ENCODE data around the gene RHOA. TPM values are rescaled to one million over a fixed set of nuclear protein-coding genes. Genes with fewer than 3 reads are reported as not detected.

RHOA gene
- total and polyA plus RNA-seq, 4 donors: 269 to 567 (median 432) TPM

DNA sequence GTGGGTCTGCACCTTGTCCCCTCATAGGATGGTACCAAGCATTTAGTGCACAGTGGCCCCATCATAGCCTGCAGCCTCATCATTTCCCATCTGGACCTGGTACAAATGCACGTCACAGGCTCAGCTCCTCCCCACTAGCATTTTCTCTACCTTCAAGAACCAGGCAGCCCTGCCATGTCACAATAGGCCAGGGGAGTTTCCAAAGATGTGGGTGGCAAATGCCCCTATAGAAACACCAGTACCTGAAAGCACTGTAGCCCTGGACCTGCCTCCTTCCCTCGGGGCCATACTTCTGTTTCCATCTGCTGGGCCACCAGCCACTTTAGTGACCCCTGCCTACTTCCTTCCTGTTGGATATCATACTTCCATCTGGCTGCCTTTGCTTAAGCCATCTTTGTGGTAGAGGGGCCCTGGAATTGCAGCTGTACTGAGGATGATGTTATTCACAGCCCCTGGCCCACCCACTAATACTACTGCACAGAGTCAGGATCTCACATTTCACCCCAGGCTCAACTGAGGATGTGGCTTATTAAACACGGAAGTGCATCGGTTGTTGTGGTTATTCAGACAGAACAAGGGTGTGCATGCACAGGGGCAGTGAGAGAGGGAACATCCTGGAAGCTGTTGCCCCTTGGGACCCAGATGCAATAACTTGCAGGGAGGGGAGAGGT, 4.3 kb upstream of the RHOA start:
- Histone ChIP-seq H3K27me3 (ENCODE audit: control insufficient read depth in 3 of 3, insufficient read depth in 3 of 3, low read length in 2 of 3) (no peaks in the 10 kb centered on the region), H3K36me3 (ENCODE audit: control insufficient read depth in 4 of 4, insufficient read depth in 4 of 4, low read length in 4 of 4) (peaks cover 0 to 18% (median 9%) of the 10 kb centered on the region in 4 donors), H3K9me3 (ENCODE audit: control insufficient read depth in 4 of 4, insufficient read depth in 3 of 4, low read length in 3 of 4) (no peaks in the 10 kb centered on the region), H3K4me3 (no peak overlapping the region), H3K9ac (ENCODE audit: insufficient read depth in 1 of 2, low read length in 2 of 2) (no peak overlapping the region), H3K4me1 (ENCODE audit: control insufficient read depth in 5 of 5, insufficient read depth in 5 of 5, low read length in 5 of 5) (peaks cover 7 to 21% (median 13%) of the 10 kb centered on the region in 5 donors), H3K27ac (ENCODE audit: low read depth in 1 of 2, low read length in 1 of 2) (peak overlapping the region in 1 of 2 donors; percentile 57)
- DNase-seq: peak in 2 of 3 donors; percentile 22 to 38
- no peak for ATAC-seq (ENCODE audit: insufficient read depth, low FRiP score)
- TF ChIP-seq, protein P1, sequence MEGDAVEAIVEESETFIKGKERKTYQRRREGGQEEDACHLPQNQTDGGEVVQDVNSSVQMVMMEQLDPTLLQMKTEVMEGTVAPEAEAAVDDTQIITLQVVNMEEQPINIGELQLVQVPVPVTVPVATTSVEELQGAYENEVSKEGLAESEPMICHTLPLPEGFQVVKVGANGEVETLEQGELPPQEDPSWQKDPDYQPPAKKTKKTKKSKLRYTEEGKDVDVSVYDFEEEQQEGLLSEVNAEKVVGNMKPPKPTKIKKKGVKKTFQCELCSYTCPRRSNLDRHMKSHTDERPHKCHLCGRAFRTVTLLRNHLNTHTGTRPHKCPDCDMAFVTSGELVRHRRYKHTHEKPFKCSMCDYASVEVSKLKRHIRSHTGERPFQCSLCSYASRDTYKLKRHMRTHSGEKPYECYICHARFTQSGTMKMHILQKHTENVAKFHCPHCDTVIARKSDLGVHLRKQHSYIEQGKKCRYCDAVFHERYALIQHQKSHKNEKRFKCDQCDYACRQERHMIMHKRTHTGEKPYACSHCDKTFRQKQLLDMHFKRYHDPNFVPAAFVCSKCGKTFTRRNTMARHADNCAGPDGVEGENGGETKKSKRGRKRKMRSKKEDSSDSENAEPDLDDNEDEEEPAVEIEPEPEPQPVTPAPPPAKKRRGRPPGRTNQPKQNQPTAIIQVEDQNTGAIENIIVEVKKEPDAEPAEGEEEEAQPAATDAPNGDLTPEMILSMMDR (IDR thresholded peaks at IDR 0.05; ENCODE audit: control extremely low read depth, extremely low read depth): no peak
- 14 to 36% methylated on average over 4 of the region's 4 CpGs for WGBS, 2 donors

DNA sequence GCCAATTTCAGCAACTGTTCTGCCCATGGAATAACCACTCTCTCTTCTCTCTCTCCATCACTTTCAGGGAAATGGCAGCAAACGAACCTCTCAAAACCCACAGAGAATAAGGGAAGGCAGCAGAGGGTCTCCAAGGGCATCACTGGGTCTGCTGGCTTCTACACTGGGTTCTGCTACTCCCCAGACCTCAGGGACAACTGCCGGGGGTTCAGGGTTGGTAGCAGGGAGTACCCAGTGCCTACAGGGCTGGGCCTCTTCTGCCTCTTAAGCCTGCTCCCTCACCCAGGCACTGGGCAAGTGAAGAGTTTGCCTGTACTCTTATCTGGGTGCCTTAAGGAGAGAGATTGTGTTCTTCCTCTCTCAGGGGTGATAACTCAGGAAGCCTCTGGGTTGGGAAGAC, 3.0 kb upstream of the RHOA start:
- no peak overlapping the region for H3K27ac ChIP-seq (ENCODE audit: low read depth in 1 of 2, low read length in 1 of 2)
- H3K9me3 ChIP-seq (ENCODE audit: control insufficient read depth in 4 of 4, insufficient read depth in 3 of 4, low read length in 3 of 4): no peaks in the 10 kb centered on the region
- DNase-seq (no peak), ATAC-seq (ENCODE audit: insufficient read depth, low FRiP score) (no peak)
- peaks cover 0 to 17% (median 9%) of the 10 kb centered on the region in 4 donors for H3K36me3 ChIP-seq (ENCODE audit: control insufficient read depth in 4 of 4, insufficient read depth in 4 of 4, low read length in 4 of 4)
- H3K9ac ChIP-seq (ENCODE audit: insufficient read depth in 1 of 2, low read length in 2 of 2): no peak overlapping the region
- no peaks in the 10 kb centered on the region for H3K27me3 ChIP-seq (ENCODE audit: control insufficient read depth in 3 of 3, insufficient read depth in 3 of 3, low read length in 2 of 3)
- H3K4me3 ChIP-seq: no peak overlapping the region
- WGBS, 2 donors: 95% methylated on average over 2 of the region's 2 CpGs
- peaks cover 13 to 24% (median 20%) of the 10 kb centered on the region in 5 donors for H3K4me1 ChIP-seq (ENCODE audit: control insufficient read depth in 5 of 5, insufficient read depth in 5 of 5, low read length in 5 of 5)
- TF ChIP-seq, protein P1 (IDR thresholded peaks at IDR 0.05; ENCODE audit: control extremely low read depth, extremely low read depth): no peak

DNA sequence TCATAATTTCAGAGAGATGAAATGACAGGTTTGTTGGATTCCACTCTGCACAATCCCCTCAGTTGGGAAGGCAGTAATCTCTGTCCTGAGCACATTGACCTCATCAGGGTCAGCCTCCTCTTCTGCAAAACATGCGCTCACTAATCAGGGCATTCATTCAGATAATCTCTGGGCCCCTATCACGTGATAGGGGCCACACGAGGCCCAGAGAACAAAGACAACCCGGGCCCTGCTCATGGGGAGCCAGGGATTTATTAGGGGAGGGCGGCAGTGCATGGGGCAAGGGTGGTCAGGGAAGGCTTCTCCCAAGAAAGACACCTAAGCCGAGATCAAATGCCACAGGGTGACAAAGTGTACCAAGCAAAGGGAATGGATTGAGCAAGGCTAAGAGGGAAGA, 1.6 kb upstream of the RHOA start:
- Histone ChIP-seq H3K4me1 (ENCODE audit: control insufficient read depth in 5 of 5, insufficient read depth in 5 of 5, low read length in 5 of 5) (peaks cover 13 to 29% (median 23%) of the 10 kb centered on the region in 5 donors), H3K4me3 (peak overlapping the region; percentile 88), H3K9ac (ENCODE audit: insufficient read depth in 1 of 2, low read length in 2 of 2) (peak overlapping the region in 1 of 2 donors; percentile 69), H3K27ac (ENCODE audit: low read depth in 1 of 2, low read length in 1 of 2) (peak overlapping the region in 1 of 2 donors; percentile 99), H3K27me3 (ENCODE audit: control insufficient read depth in 3 of 3, insufficient read depth in 3 of 3, low read length in 2 of 3) (no peaks in the 10 kb centered on the region), H3K36me3 (ENCODE audit: control insufficient read depth in 4 of 4, insufficient read depth in 4 of 4, low read length in 4 of 4) (peaks cover 0 to 12% (median 8%) of the 10 kb centered on the region in 4 donors), H3K9me3 (ENCODE audit: control insufficient read depth in 4 of 4, insufficient read depth in 3 of 4, low read length in 3 of 4) (no peaks in the 10 kb centered on the region)
- 87 to 94% methylated on average over 6 of the region's 6 CpGs for WGBS, 2 donors
- DNase-seq: no peak
- TF ChIP-seq, protein P1 (IDR thresholded peaks at IDR 0.05; ENCODE audit: control extremely low read depth, extremely low read depth): no peak
- ATAC-seq (ENCODE audit: insufficient read depth, low FRiP score): no peak

Measured in lung (tissue), 12 donors.